SK-N-SH (cell line): Measurements from ENCODE around the gene MRPS27.

ENCODE experiments used
- MXI1 ChIP-seq: IDR thresholded peaks from 2 replicates; pipeline ENCODE4 v1.6.1; 2012; ENCODE audit warnings: mild to moderate bottlenecking, low read depth, low read length, improper control_type of control experiment
- TF ChIP-seq, protein P1 (sequence below): fragments of 200-600 bp; sonication (generic); IDR thresholded peaks from 2 replicates; pipeline ENCODE4 v1.6.1; 2017; ENCODE audit warnings: antibody characterized with exemption, mild to moderate bottlenecking, moderate library complexity
- TF ChIP-seq, protein P2 (sequence below): IDR thresholded peaks from 2 replicates; pipeline ENCODE4 v1.6.1; 2012; ENCODE audit warnings: mild to moderate bottlenecking, low read depth, low read length, moderate library complexity

GRCh38 chr5:72276219-72276752 is 43.8 kb downstream of the MRPS27 start:
- TF ChIP-seq, protein P1, sequence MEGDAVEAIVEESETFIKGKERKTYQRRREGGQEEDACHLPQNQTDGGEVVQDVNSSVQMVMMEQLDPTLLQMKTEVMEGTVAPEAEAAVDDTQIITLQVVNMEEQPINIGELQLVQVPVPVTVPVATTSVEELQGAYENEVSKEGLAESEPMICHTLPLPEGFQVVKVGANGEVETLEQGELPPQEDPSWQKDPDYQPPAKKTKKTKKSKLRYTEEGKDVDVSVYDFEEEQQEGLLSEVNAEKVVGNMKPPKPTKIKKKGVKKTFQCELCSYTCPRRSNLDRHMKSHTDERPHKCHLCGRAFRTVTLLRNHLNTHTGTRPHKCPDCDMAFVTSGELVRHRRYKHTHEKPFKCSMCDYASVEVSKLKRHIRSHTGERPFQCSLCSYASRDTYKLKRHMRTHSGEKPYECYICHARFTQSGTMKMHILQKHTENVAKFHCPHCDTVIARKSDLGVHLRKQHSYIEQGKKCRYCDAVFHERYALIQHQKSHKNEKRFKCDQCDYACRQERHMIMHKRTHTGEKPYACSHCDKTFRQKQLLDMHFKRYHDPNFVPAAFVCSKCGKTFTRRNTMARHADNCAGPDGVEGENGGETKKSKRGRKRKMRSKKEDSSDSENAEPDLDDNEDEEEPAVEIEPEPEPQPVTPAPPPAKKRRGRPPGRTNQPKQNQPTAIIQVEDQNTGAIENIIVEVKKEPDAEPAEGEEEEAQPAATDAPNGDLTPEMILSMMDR = no peak
- TF ChIP-seq, protein P2, sequence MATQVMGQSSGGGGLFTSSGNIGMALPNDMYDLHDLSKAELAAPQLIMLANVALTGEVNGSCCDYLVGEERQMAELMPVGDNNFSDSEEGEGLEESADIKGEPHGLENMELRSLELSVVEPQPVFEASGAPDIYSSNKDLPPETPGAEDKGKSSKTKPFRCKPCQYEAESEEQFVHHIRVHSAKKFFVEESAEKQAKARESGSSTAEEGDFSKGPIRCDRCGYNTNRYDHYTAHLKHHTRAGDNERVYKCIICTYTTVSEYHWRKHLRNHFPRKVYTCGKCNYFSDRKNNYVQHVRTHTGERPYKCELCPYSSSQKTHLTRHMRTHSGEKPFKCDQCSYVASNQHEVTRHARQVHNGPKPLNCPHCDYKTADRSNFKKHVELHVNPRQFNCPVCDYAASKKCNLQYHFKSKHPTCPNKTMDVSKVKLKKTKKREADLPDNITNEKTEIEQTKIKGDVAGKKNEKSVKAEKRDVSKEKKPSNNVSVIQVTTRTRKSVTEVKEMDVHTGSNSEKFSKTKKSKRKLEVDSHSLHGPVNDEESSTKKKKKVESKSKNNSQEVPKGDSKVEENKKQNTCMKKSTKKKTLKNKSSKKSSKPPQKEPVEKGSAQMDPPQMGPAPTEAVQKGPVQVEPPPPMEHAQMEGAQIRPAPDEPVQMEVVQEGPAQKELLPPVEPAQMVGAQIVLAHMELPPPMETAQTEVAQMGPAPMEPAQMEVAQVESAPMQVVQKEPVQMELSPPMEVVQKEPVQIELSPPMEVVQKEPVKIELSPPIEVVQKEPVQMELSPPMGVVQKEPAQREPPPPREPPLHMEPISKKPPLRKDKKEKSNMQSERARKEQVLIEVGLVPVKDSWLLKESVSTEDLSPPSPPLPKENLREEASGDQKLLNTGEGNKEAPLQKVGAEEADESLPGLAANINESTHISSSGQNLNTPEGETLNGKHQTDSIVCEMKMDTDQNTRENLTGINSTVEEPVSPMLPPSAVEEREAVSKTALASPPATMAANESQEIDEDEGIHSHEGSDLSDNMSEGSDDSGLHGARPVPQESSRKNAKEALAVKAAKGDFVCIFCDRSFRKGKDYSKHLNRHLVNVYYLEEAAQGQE = no peak
- no peak for TF ChIP-seq MXI1
